HG02884 (cell line): ENCODE results near the gene PCDHB1.
"Not testable (repeated sequence)": the region's sequence is repeated elsewhere in the genome, so short reads cannot be mapped to it uniquely, and the experiment has no call there.

Source experiments
- ATAC-seq: cut with Tn5 transposase; IDR thresholded peaks from one replicate; pipeline ENCODE4 v1.9.1; 2021; ENCODE audit warnings: mild to moderate bottlenecking, moderate library complexity; ENCODE audit not compliant: unreplicated experiment

Gene PCDHB1

GRCh38 chr5:141082228-141082627 lies 31.1 kb downstream of the PCDHB1 start:
- ATAC-seq, result no peak

GRCh38 chr5:141084487-141084989 lies 33.4 kb downstream of the PCDHB1 start:
- no peak for ATAC-seq

- no peak for ATAC-seq
Observed at GRCh38 chr5:141094481-141095262, 43.5 kb downstream of the PCDHB1 start, which contains the start of gene PCDHB2. Gene PCDHB2, plus strand, starts transcription at chr5:141094615. Its CDS starts 176 bp downstream, at chr5:141094791.

GRCh38 chr5:141095263-141095641 lies 44.1 kb downstream of the PCDHB1 start:
- ATAC-seq, result no peak

GRCh38 chr5:141096181-141096580 lies 45.0 kb downstream of the PCDHB1 start:
- ATAC-seq, result not testable (repeated sequence)

GRCh38 chr5:141096586-141096985 lies 45.4 kb downstream of the PCDHB1 start:
- ATAC-seq, result not testable (repeated sequence)

GRCh38 chr5:141100243-141100805 lies 49.1 kb downstream of the PCDHB1 start, which contains the start of gene PCDHB3:
Gene PCDHB3, plus strand, starts transcription at chr5:141100473. Its CDS starts 177 bp downstream, at chr5:141100650.
- ATAC-seq, result no peak

- ATAC-seq, result no peak
Observed at GRCh38 chr5:141101059-141101458, 49.9 kb downstream of the PCDHB1 start.

GRCh38 chr5:141102070-141102469 lies 50.9 kb downstream of the PCDHB1 start:
- not testable (repeated sequence) for ATAC-seq

- ATAC-seq, result not testable (repeated sequence)
Observed at GRCh38 chr5:141102471-141102870, 51.3 kb downstream of the PCDHB1 start.

GRCh38 chr5:141105350-141105749 lies 54.2 kb downstream of the PCDHB1 start:
- no peak for ATAC-seq
